ENCODE results near the gene FBN3.

FBN3 gene

GRCh38 chr19:8056533-8056932 is 92.9 kb downstream of the FBN3 start:
- DNase-seq (ENCODE audit: low read depth), result no peak
- no peak for TF ChIP-seq CTCF (conservative IDR thresholded peaks at IDR 0.05; ENCODE audit: low read depth, low read length)
- H3K4me3 ChIP-seq (ENCODE audit: low read depth, low read length), result no peak overlapping the region

GRCh38 chr19:8054169-8054568 is 95.2 kb downstream of the FBN3 start:
- H3K4me3 ChIP-seq (ENCODE audit: low read depth, low read length), result no peak overlapping the region
- DNase-seq (ENCODE audit: low read depth), result no peak
- no peak for TF ChIP-seq CTCF (conservative IDR thresholded peaks at IDR 0.05; ENCODE audit: low read depth, low read length)

GRCh38 chr19:8052464-8052859 is 96.9 kb downstream of the FBN3 start, which contains the start of gene CCL25:
CCL25 (plus strand) TSS chr19:8052760; CDS start chr19:8053050, 290 bp downstream.
- TF ChIP-seq CTCF (conservative IDR thresholded peaks at IDR 0.05; ENCODE audit: low read depth, low read length), result no peak
- no peak within 1 kb of the TSS for H3K4me3 ChIP-seq (ENCODE audit: low read depth, low read length)
- no peak for DNase-seq (ENCODE audit: low read depth)

- DNase-seq (ENCODE audit: low read depth), result peak; percentile 74
- no peak for TF ChIP-seq CTCF (conservative IDR thresholded peaks at IDR 0.05; ENCODE audit: low read depth, low read length)
- H3K4me3 ChIP-seq (ENCODE audit: low read depth, low read length), result peak overlapping the region; percentile 14
Measured at GRCh38 chr19:8050274-8051096, 98.9 kb downstream of the FBN3 start.

- no peak for TF ChIP-seq CTCF (conservative IDR thresholded peaks at IDR 0.05; ENCODE audit: low read depth, low read length)
- no peak for DNase-seq (ENCODE audit: low read depth)
- H3K4me3 ChIP-seq (ENCODE audit: low read depth, low read length), result no peak overlapping the region
Measured at GRCh38 chr19:8046569-8047165, 102.7 kb downstream of the FBN3 start.

- no peak for TF ChIP-seq CTCF (conservative IDR thresholded peaks at IDR 0.05; ENCODE audit: low read depth, low read length)
- H3K4me3 ChIP-seq (ENCODE audit: low read depth, low read length), result no peak overlapping the region
- DNase-seq (ENCODE audit: low read depth), result no peak
Measured at GRCh38 chr19:8045872-8046568, 103.4 kb downstream of the FBN3 start.

All from choroid plexus epithelial cell (primary cell).